HCT116 (cell line): ENCODE data around the gene KLF14.
"Not testable (repeated sequence)": the region's sequence is repeated elsewhere in the genome, so short reads cannot be mapped to it uniquely, and the experiment has no call there.

Experiments
- ATF3 ChIP-seq: IDR thresholded peaks from 2 replicates; pipeline ENCODE4 v1.6.1; 2012
- CTCF ChIP-seq, 3 experiments: fragments of 200-600 bp in 1 of 3; sonication (generic) in 1 of 3; IDR thresholded peaks in 2 of 3; conservative IDR thresholded peaks in 1 of 3; 2 replicates each; pipeline ENCODE4 v1.5.1; 2012 to 2017; ENCODE audit warnings: low read depth in 2 of 3, low read length in 2 of 3, antibody characterized with exemption in 1 of 3, borderline replicate concordance in 1 of 3, control low read depth in 1 of 3, mild to moderate bottlenecking in 1 of 3, mixed read lengths in 1 of 3, mixed run types in 1 of 3, moderate library complexity in 1 of 3; ENCODE audit not compliant: insufficient read depth in 1 of 3
- EZH2 ChIP-seq: fragments of 200-600 bp; sonication (generic); IDR thresholded peaks from 2 replicates; pipeline ENCODE4 v1.6.1; 2017; ENCODE audit warnings: antibody characterized with exemption, mixed run types
- EZH2phosphoT487 ChIP-seq: fragments of 200-600 bp; IDR thresholded peaks from 2 replicates; pipeline ENCODE4 v1.6.1; 2018; ENCODE audit warnings: antibody characterized with exemption, borderline replicate concordance
- POLR2A ChIP-seq: IDR thresholded peaks from 2 replicates; pipeline ENCODE4 v1.7.0; 2011; ENCODE audit warnings: borderline replicate concordance; ENCODE audit not compliant: insufficient read depth, insufficient read length; ENCODE audit errors: extremely low read depth
- POLR2AphosphoS5 ChIP-seq: IDR thresholded peaks from 2 replicates; pipeline ENCODE4 v1.6.1; 2011; ENCODE audit warnings: mild to moderate bottlenecking, low read depth, low read length, moderate library complexity
- SIN3A ChIP-seq: IDR thresholded peaks from 2 replicates; pipeline ENCODE4 v1.6.1; 2012; ENCODE audit warnings: low read depth
- SP1 ChIP-seq: IDR thresholded peaks from 2 replicates; pipeline ENCODE4 v1.6.1; 2012; ENCODE audit warnings: low read depth
- TCF7L2 ChIP-seq: IDR thresholded peaks from 2 replicates; pipeline ENCODE4 v1.7.0; 2011; ENCODE audit warnings: borderline replicate concordance, inconsistent platforms; ENCODE audit not compliant: insufficient read depth, insufficient read length; ENCODE audit errors: extremely low read depth
- ZFX ChIP-seq: fragments of 450-650 bp; IDR thresholded peaks from 2 replicates; pipeline ENCODE4 v1.6.1; 2017
- ZNF274 ChIP-seq: fragments of 200-500 bp; sonication (Bioruptor generic); IDR thresholded peaks from 2 replicates; pipeline ENCODE4 v1.6.1; 2014; ENCODE audit warnings: mild to moderate bottlenecking, low read depth, low read length, inconsistent platforms
- TF ChIP-seq, protein P1 (sequence below): IDR thresholded peaks from 2 replicates; pipeline ENCODE4 v1.6.1; 2012
- TF ChIP-seq, protein P2 (sequence below): IDR thresholded peaks from 2 replicates; pipeline ENCODE4 v1.6.1; 2011; ENCODE audit warnings: mild to moderate bottlenecking, low read length, moderate library complexity; ENCODE audit not compliant: insufficient replicate concordance; ENCODE audit errors: extremely low read depth

GRCh38 chr7:130772456-130772855 is 38.4 kb upstream of the KLF14 start:
- TF ChIP-seq CTCF (IDR thresholded peaks at IDR 0.05 in 2 of 3, conservative IDR thresholded peaks at IDR 0.05 in 1 of 3; ENCODE audit: borderline replicate concordance in 1 of 3, insufficient read depth in 1 of 3, low read depth in 2 of 3, low read length in 2 of 3); POLR2AphosphoS5; POLR2A; TCF7L2; EZH2; ZFX; SIN3A; SP1; ZNF274; ATF3; EZH2phosphoT487: not testable (repeated sequence)
- TF ChIP-seq, protein P1, sequence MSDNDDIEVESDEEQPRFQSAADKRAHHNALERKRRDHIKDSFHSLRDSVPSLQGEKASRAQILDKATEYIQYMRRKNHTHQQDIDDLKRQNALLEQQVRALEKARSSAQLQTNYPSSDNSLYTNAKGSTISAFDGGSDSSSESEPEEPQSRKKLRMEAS, result not testable (repeated sequence)
- TF ChIP-seq, protein P2, sequence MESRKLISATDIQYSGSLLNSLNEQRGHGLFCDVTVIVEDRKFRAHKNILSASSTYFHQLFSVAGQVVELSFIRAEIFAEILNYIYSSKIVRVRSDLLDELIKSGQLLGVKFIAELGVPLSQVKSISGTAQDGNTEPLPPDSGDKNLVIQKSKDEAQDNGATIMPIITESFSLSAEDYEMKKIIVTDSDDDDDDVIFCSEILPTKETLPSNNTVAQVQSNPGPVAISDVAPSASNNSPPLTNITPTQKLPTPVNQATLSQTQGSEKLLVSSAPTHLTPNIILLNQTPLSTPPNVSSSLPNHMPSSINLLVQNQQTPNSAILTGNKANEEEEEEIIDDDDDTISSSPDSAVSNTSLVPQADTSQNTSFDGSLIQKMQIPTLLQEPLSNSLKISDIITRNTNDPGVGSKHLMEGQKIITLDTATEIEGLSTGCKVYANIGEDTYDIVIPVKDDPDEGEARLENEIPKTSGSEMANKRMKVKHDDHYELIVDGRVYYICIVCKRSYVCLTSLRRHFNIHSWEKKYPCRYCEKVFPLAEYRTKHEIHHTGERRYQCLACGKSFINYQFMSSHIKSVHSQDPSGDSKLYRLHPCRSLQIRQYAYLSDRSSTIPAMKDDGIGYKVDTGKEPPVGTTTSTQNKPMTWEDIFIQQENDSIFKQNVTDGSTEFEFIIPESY, result not testable (repeated sequence)
